ENCODE data around the gene A4GALT. TPM values are rescaled to one million over a fixed set of nuclear protein-coding genes. Genes with fewer than 3 reads are reported as not detected.

The A4GALT gene
- total RNA-seq, 1 experiment from 2014 or later, result 12.3 TPM

GRCh38 chr22:42653999-42654398 lies 66.7 kb downstream of the A4GALT start:
- H3K36me3 ChIP-seq, result peaks cover under 1% of the 10 kb centered on the region; the same call in 1 of the 2 replicates
- H3K27ac ChIP-seq, result no peak overlapping the region
- DNase-seq (ENCODE audit: low read depth in 1 of 2, low spot score in 2 of 2), result no peak
- peaks cover 10% of the 10 kb centered on the region for H3K4me1 ChIP-seq (replicated peaks)
- H3K4me3 ChIP-seq, result no peak overlapping the region
- H3K9me3 ChIP-seq (replicated peaks), result no peaks in the 10 kb centered on the region
- H3K27me3 ChIP-seq (replicated peaks), result no peaks in the 10 kb centered on the region

GRCh38 chr22:42651134-42651533 lies 69.5 kb downstream of the A4GALT start:
- Histone ChIP-seq H3K4me3 (no peak overlapping the region), H3K36me3 (peaks cover 21% of the 10 kb centered on the region), H3K4me1 (replicated peaks) (peaks cover 32% of the 10 kb centered on the region), H3K27me3 (replicated peaks) (no peaks in the 10 kb centered on the region), H3K27ac (no peak overlapping the region), H3K9me3 (replicated peaks) (0 out of 2 replicates have a peak, but pooled peaks cover 4% of the 10 kb centered on the region)
- DNase-seq (ENCODE audit: low read depth in 1 of 2, low spot score in 2 of 2), result peak in 1 of 2 experiments; percentile 62

- Histone ChIP-seq H3K4me1 (replicated peaks) (peaks cover 49% of the 10 kb centered on the region), H3K36me3 (peaks cover 32% of the 10 kb centered on the region), H3K27ac (peak within 1 kb of the TSS; percentile 83), H3K4me3 (peak within 1 kb of the TSS; percentile 97), H3K27me3 (replicated peaks) (no peaks in the 10 kb centered on the region), H3K9me3 (replicated peaks) (0 out of 2 replicates have a peak, but pooled peaks cover 4% of the 10 kb centered on the region)
- peak; percentile 78 to 90 for DNase-seq (ENCODE audit: low read depth in 1 of 2, low spot score in 2 of 2)
Observed at GRCh38 chr22:42649246-42650099, 71.2 kb downstream of the A4GALT start, which contains the start of gene CYB5R3. Gene CYB5R3, minus strand, starts transcription at chr22:42649392. Its CDS starts 77 bp downstream, at chr22:42649315.

GRCh38 chr22:42648368-42649245 lies 72.1 kb downstream of the A4GALT start:
- no peaks in the 10 kb centered on the region for H3K27me3 ChIP-seq (replicated peaks)
- H3K4me3 ChIP-seq, result peak overlapping the region; percentile 97
- H3K9me3 ChIP-seq (replicated peaks), result 0 out of 2 replicates have a peak, but pooled peaks cover 4% of the 10 kb centered on the region
- H3K36me3 ChIP-seq, result peaks cover 40% of the 10 kb centered on the region
- H3K4me1 ChIP-seq (replicated peaks), result peaks cover 58% of the 10 kb centered on the region
- DNase-seq (ENCODE audit: low read depth in 1 of 2, low spot score in 2 of 2), result peak in 1 of 2 experiments; percentile 50
- peak overlapping the region; percentile 83 for H3K27ac ChIP-seq

GRCh38 chr22:42648017-42648367 lies 72.7 kb downstream of the A4GALT start:
- Histone ChIP-seq H3K36me3 (peaks cover 40% of the 10 kb centered on the region), H3K27me3 (replicated peaks) (no peaks in the 10 kb centered on the region), H3K9me3 (replicated peaks) (0 out of 2 replicates have a peak, but pooled peaks cover 4% of the 10 kb centered on the region), H3K27ac (peak overlapping the region; percentile 83), H3K4me1 (replicated peaks) (peaks cover 59% of the 10 kb centered on the region), H3K4me3 (peak overlapping the region; percentile 97)
- DNase-seq (ENCODE audit: low read depth in 1 of 2, low spot score in 2 of 2), result no peak

GRCh38 chr22:42646569-42647525 lies 73.8 kb downstream of the A4GALT start:
- no peak for DNase-seq (ENCODE audit: low read depth in 1 of 2, low spot score in 2 of 2)
- H3K4me1 ChIP-seq (replicated peaks), result peaks cover 59% of the 10 kb centered on the region
- H3K36me3 ChIP-seq, result peaks cover 40% of the 10 kb centered on the region
- H3K4me3 ChIP-seq, result no peak overlapping the region
- no peaks in the 10 kb centered on the region for H3K27me3 ChIP-seq (replicated peaks)
- H3K27ac ChIP-seq, result no peak overlapping the region
- H3K9me3 ChIP-seq (replicated peaks), result 0 out of 2 replicates have a peak, but pooled peaks cover 4% of the 10 kb centered on the region

- Histone ChIP-seq H3K4me3 (no peak overlapping the region), H3K27ac (no peak overlapping the region), H3K4me1 (replicated peaks) (peaks cover 58% of the 10 kb centered on the region), H3K36me3 (peaks cover 40% of the 10 kb centered on the region), H3K9me3 (replicated peaks) (0 out of 2 replicates have a peak, but pooled peaks cover 4% of the 10 kb centered on the region), H3K27me3 (replicated peaks) (no peaks in the 10 kb centered on the region)
- no peak for DNase-seq (ENCODE audit: low read depth in 1 of 2, low spot score in 2 of 2)
Observed at GRCh38 chr22:42645938-42646568, 74.6 kb downstream of the A4GALT start.

GRCh38 chr22:42645341-42645937 lies 75.2 kb downstream of the A4GALT start:
- DNase-seq (ENCODE audit: low read depth in 1 of 2, low spot score in 2 of 2), result no peak
- Histone ChIP-seq H3K36me3 (peaks cover 42% of the 10 kb centered on the region), H3K4me3 (no peak overlapping the region), H3K27me3 (replicated peaks) (no peaks in the 10 kb centered on the region), H3K4me1 (replicated peaks) (peaks cover 55% of the 10 kb centered on the region), H3K9me3 (replicated peaks) (0 out of 2 replicates have a peak, but pooled peaks cover 4% of the 10 kb centered on the region), H3K27ac (peak overlapping the region; percentile 31; the same call in 1 of the 2 replicates)

GRCh38 chr22:42644422-42645340 lies 76.0 kb downstream of the A4GALT start:
- Histone ChIP-seq H3K27me3 (replicated peaks) (no peaks in the 10 kb centered on the region), H3K36me3 (peaks cover 43% of the 10 kb centered on the region), H3K4me3 (no peak overlapping the region), H3K9me3 (replicated peaks) (0 out of 2 replicates have a peak, but pooled peaks cover 4% of the 10 kb centered on the region), H3K27ac (peak overlapping the region; percentile 31; the same call in 1 of the 2 replicates), H3K4me1 (replicated peaks) (peaks cover 57% of the 10 kb centered on the region)
- peak; percentile 29 to 51 for DNase-seq (ENCODE audit: low read depth in 1 of 2, low spot score in 2 of 2)

- Histone ChIP-seq H3K27me3 (replicated peaks) (no peaks in the 10 kb centered on the region), H3K36me3 (peaks cover 41% of the 10 kb centered on the region), H3K4me3 (no peak overlapping the region), H3K9me3 (replicated peaks) (0 out of 2 replicates have a peak, but pooled peaks cover 3% of the 10 kb centered on the region), H3K4me1 (replicated peaks) (peaks cover 56% of the 10 kb centered on the region), H3K27ac (no peak overlapping the region)
- DNase-seq (ENCODE audit: low read depth in 1 of 2, low spot score in 2 of 2), result no peak
Observed at GRCh38 chr22:42643634-42644421, 76.8 kb downstream of the A4GALT start.
